ENCODE results near the gene CCNDBP1.

CCNDBP1 gene

DNA sequence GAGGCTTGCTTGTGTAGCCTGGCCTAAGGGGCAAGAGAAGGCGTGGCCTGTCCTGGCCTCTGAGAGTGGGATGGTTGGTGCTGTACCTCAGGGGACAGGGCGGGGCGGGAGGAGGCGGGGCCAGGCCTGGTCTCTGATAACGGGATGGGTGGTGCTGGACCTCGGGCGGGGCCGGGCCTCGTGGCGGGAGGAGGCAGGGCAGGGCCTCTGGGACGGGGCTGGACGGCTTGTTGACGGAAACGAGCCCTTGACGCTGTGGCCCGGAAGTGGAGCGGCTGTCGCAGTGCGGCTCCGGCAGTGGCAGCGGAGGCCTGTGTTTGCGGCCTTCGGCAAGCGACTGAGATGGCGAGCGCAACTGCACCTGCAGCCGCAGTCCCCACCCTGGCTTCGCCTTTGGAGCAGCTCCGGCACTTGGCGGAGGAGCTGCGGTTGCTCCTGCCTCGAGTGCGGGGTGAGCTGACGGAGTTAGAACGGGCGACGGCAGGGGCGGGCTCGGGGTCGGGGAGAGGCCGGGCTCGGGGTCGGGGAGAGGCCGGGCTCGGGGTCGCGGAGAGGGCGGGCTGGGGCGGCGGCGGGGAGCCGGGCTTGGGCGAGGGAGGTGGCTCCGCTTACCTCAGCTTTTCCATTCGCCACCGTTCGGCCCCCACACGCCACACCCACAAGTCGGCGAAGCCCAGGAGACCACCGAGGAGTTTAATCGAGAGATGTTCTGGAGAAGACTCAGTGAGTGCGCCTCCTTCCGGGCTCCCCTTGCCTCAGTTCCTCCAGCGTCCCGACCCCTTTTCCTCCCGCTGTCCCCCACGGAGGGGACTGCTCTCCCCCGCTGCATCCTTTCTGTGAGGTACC lies at the start of gene CCNDBP1:
Gene CCNDBP1 (plus strand): TSS at position 247 of the 846 bp plus-strand sequence. CDS start 96 bp downstream, at position 343.
- peak; percentile 97 for DNase-seq (ENCODE audit: low read depth)
- peak; percentile 55 for TF ChIP-seq CTCF (IDR thresholded peaks at IDR 0.05; ENCODE audit: insufficient read depth, low read depth, low read length, missing control alignments)
- H3K4me3 ChIP-seq (ENCODE audit: low read depth, low read length): peak within 1 kb of the TSS; percentile 76

DNA sequence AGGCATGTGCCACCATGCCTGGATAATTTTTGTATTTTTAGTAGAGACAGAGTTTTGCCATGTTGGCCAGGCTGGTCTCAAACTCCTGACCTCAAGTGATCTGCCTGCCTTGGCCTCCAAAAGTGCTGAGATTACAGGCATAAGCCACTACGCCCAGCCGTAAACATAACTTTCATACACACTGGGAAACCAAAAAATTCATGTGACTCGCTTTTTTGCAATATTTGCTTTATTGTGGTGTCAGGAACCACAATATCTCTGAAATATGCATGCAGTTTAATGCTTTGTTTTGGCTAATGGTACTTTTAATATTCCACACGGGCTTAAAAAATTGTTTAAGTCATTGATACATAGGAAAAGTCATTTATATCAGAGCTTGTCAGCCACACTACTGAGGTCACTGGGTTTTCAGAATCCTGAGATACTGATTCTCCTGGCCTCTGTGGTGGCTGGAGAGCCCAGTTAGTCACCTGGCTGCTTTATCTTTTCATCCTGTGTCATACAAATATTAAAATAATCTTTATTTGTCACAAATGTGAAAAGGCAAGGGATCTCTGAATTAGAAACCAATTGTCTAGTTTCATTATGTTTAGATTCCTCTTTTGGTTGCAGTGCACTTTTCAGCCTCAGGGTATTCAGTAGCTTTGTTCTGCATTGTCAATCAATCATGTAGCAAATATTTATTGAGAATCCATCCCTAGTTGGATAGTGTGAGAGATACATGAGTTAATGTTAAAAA lies 41.8 kb upstream of the CCNDBP1 start:
- H3K4me3 ChIP-seq (ENCODE audit: low read depth, low read length): no peak overlapping the region
- no peak for TF ChIP-seq CTCF (IDR thresholded peaks at IDR 0.05; ENCODE audit: insufficient read depth, low read depth, low read length, missing control alignments)
- peak; percentile 22 for DNase-seq (ENCODE audit: low read depth)

DNA sequence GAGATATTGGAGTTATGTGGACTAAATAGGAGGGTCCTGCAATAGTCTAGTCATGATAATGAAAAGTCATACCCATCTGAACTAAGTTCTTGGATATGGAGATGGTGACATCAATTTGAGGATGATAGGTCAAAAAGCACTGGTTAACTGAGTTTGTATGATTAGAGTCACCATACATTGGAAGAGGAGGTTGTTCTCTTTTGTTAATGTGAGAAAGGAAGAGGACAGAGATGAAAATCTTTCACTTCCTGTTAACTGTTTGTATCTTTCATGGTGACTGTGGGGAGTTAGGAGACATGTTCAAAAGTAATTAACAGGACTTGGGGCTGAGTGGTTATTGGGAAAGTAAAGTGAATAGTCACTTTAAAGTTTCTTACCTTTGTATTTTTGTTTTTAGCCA lies 40.7 kb upstream of the CCNDBP1 start:
- H3K4me3 ChIP-seq (ENCODE audit: low read depth, low read length): no peak overlapping the region
- DNase-seq (ENCODE audit: low read depth): peak; percentile 19
- no peak for TF ChIP-seq CTCF (IDR thresholded peaks at IDR 0.05; ENCODE audit: insufficient read depth, low read depth, low read length, missing control alignments)

DNA sequence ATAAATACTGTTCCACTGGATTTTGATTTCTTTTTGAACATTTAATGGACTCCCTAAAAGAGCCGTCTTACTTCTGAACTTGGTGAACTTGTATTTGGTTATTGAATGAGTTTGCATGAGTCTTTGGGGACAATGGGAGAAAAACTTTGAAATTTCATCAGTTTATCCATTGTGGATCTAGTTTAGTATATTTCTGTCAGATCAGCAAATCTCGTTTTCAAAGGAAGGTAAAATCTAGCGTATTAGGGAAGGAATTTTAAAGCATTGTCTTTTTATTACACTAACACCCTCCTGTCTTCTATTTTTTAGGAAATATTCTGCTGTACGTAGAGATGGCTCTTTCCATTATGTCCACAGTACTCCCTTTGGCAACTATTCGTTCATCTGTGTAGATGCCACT lies 39.0 kb upstream of the CCNDBP1 start:
- no peak for DNase-seq (ENCODE audit: low read depth)

GRCh38 chr15:43150191-43150929 lies 34.8 kb upstream of the CCNDBP1 start:
- DNase-seq (ENCODE audit: low read depth): no peak
- no peak for TF ChIP-seq CTCF (IDR thresholded peaks at IDR 0.05; ENCODE audit: insufficient read depth, low read depth, low read length, missing control alignments)
- no peak overlapping the region for H3K4me3 ChIP-seq (ENCODE audit: low read depth, low read length)

More for the DNA sequence above, 39.0 kb upstream of the CCNDBP1 start:
- no peak for TF ChIP-seq CTCF (IDR thresholded peaks at IDR 0.05; ENCODE audit: insufficient read depth, low read depth, low read length, missing control alignments)
- no peak overlapping the region for H3K4me3 ChIP-seq (ENCODE audit: low read depth, low read length)

- TF ChIP-seq CTCF (IDR thresholded peaks at IDR 0.05; ENCODE audit: insufficient read depth, low read depth, low read length, missing control alignments): no peak
- no peak for DNase-seq (ENCODE audit: low read depth)
- no peak overlapping the region for H3K4me3 ChIP-seq (ENCODE audit: low read depth, low read length)
Measured at GRCh38 chr15:43151688-43152087, 33.5 kb upstream of the CCNDBP1 start.

All from GM12865 (cell line).